K562 (cell line): ENCODE results near the gene RBM45. TPM values are rescaled to one million over a fixed set of nuclear protein-coding genes. Genes with fewer than 3 reads are reported as not detected.

ENCODE experiments used
- ATF2 ChIP-seq: sonication (generic); formaldehyde crosslinking; IDR thresholded peaks from 2 replicates; pipeline ENCODE4 v1.8.1; 2022; ENCODE audit warnings: missing genetic modification reagents
- CHD2 ChIP-seq: IDR thresholded peaks from 2 replicates; pipeline ENCODE4 v1.6.1; 2011; ENCODE audit warnings: low read depth, low read length
- CREB1 ChIP-seq, 2 experiments: sonication (generic) in 1 of 2; formaldehyde crosslinking in 1 of 2; IDR thresholded peaks; 2 replicates each; pipeline versions ENCODE4 v1.6.1 to v1.8.0; 2012 to 2022; ENCODE audit warnings: inconsistent platforms in 1 of 2, mild to moderate bottlenecking in 1 of 2, missing genetic modification reagents in 1 of 2, moderate library complexity in 1 of 2
- DIDO1 ChIP-seq: fragments of 450-650 bp; IDR thresholded peaks from 2 replicates; pipeline ENCODE4 v1.6.1; 2016; ENCODE audit warnings: low read depth, missing biosample characterization, missing genetic modification characterization
- EP300 ChIP-seq: IDR thresholded peaks from 2 replicates; pipeline ENCODE4 v1.6.1; 2012; ENCODE audit warnings: low read length, improper control_type of control experiment
- HMG20B ChIP-seq: fragments of 250-450 bp; sonication (Bioruptor Pico); IDR thresholded peaks from 2 replicates; pipeline ENCODE4 v1.5.0; 2021; ENCODE audit warnings: mild to moderate bottlenecking
- MEIS2 ChIP-seq: fragments of 450-650 bp; IDR thresholded peaks from 2 replicates; pipeline ENCODE4 v1.6.1; 2014; ENCODE audit warnings: mild to moderate bottlenecking; ENCODE audit not compliant: partially characterized antibody
- NCOR1 ChIP-seq: fragments of 450-650 bp; IDR thresholded peaks from 2 replicates; pipeline ENCODE4 v1.6.1; 2016; ENCODE audit warnings: mild to moderate bottlenecking, moderate library complexity
- NFE2 ChIP-seq: IDR thresholded peaks from 2 replicates; pipeline ENCODE4 v1.6.1; 2014; ENCODE audit warnings: antibody characterized with exemption, low read depth
- POLR2H ChIP-seq: IDR thresholded peaks from 2 replicates; pipeline ENCODE4 v1.6.1; 2016; ENCODE audit warnings: missing genetic modification characterization, low read depth, mild to moderate bottlenecking, control low read depth, missing compliant biosample characterization, moderate library complexity
- PRPF4 ChIP-seq: fragments of 200-400 bp; formaldehyde crosslinking; IDR thresholded peaks from one replicate; pipeline ENCODE4 v1.6.1; 2017; ENCODE audit warnings: low read length, low read depth, mild to moderate bottlenecking; ENCODE audit not compliant: insufficient read depth, poor library complexity, severe bottlenecking
- SIRT6 ChIP-seq: IDR thresholded peaks from one replicate; pipeline ENCODE4 v1.6.1; 2012; ENCODE audit warnings: low read depth, mild to moderate bottlenecking, control low read depth, inconsistent platforms, low read length, moderate library complexity
- SMAD2 ChIP-seq: fragments of 150-350 bp; IDR thresholded peaks from 2 replicates; pipeline ENCODE4 v1.6.1; 2014; ENCODE audit warnings: low read depth, mild to moderate bottlenecking, low read length
- SREBF2 ChIP-seq: sonication (generic); formaldehyde crosslinking; IDR thresholded peaks from 2 replicates; pipeline ENCODE4 v1.4.0; 2020; ENCODE audit warnings: mild to moderate bottlenecking, missing genetic modification reagents
- TBL1XR1 ChIP-seq, 2 experiments: IDR thresholded peaks; 2 replicates each; pipeline ENCODE4 v1.6.1; 2012; ENCODE audit warnings: improper control_type of control experiment in 2 of 2, low read length in 2 of 2, mild to moderate bottlenecking in 1 of 2
- XRCC3 ChIP-seq: fragments of 450-650 bp; IDR thresholded peaks from 2 replicates; pipeline ENCODE4 v1.6.1; 2017; ENCODE audit warnings: mild to moderate bottlenecking, moderate library complexity
- ZKSCAN8 ChIP-seq: fragments of 200-800 bp; sonication (Bioruptor generic); IDR thresholded peaks from 2 replicates; pipeline ENCODE4 v1.6.1; 2016; ENCODE audit warnings: missing genetic modification characterization, missing compliant biosample characterization
- ZNF217 ChIP-seq: sonication (generic); formaldehyde crosslinking; IDR thresholded peaks from 2 replicates; pipeline ENCODE4 v1.8.0; 2022; ENCODE audit warnings: mild to moderate bottlenecking, missing genetic modification reagents
- ZNF57 ChIP-seq: fragments of 450-650 bp; formaldehyde crosslinking; IDR thresholded peaks from 2 replicates; pipeline ENCODE4 v1.4.0; 2020; ENCODE audit warnings: mild to moderate bottlenecking, moderate library complexity
- ZNF589 ChIP-seq: fragments of 200-800 bp; sonication (Bioruptor generic); IDR thresholded peaks from 2 replicates; pipeline ENCODE4 v1.6.1; 2016; ENCODE audit warnings: low read depth, missing genetic modification characterization, missing compliant biosample characterization
- ZNF696 ChIP-seq: fragments of 250-450 bp; sonication (Bioruptor Pico); conservative IDR thresholded peaks from 2 replicates; pipeline ENCODE4 v1.4.0; 2020; ENCODE audit warnings: mild to moderate bottlenecking, moderate library complexity
- polyA plus RNA-seq, 8 experiments: library from polyadenylated mRNA; depleted of rRNA in 4 of 8; stranded (reverse) in 5 of 8; unstranded in 3 of 8; fragments of >200 nt; fragmentation: Nextera tagmentation in 2 of 8; fragmentation: Illumina TruSeq in 1 of 8; extraction: Ambion mirVana in 2 of 8; extraction: Trizol in 1 of 8; gene quantifications; 2 replicates each; pipeline versions ENCODE4 v1.2.1 to v1.2.3, GENCODE V29; 2011 to 2014; ENCODE audit warnings: inconsistent platforms in 1 of 8, missing spikeins in 1 of 8
- total RNA-seq, 7 experiments: library from RNA; depleted of rRNA in 6 of 7; stranded (reverse); fragments of >200 nt in 6 of 7; fragmentation: Illumina TruSeq in 2 of 7; extraction: Trizol in 2 of 7; gene quantifications; 2 replicates each; pipeline versions ENCODE4 v1.2.1 to v1.2.3, GENCODE V29; 2011 to 2021; ENCODE audit warnings: low replicate concordance in 1 of 7
- TF ChIP-seq, protein P1 (sequence below): fragments of 250-450 bp; sonication (Bioruptor Pico); IDR thresholded peaks from 2 replicates; pipeline ENCODE4 v1.5.0; 2022; ENCODE audit warnings: mild to moderate bottlenecking
- TF ChIP-seq, protein P2 (sequence below): IDR thresholded peaks from 2 replicates; pipeline ENCODE4 v1.6.1; 2011; ENCODE audit warnings: borderline replicate concordance, low read depth, mild to moderate bottlenecking, moderate library complexity, low read length; ENCODE audit not compliant: insufficient read depth, poor library complexity, severe bottlenecking

The RBM45 gene
- total and polyA plus RNA-seq, 9 of the 15 experiments (the other 6 are each of a cell fraction or from before 2014, with no cell fraction given): 6.7 to 22.0 (median 15.0) TPM

- TF ChIP-seq POLR2H (tag) (no peak), HMG20B (CRISPR knock-in tag) (no peak), ZKSCAN8 (no peak), MEIS2 (peak; percentile 34), CREB1 (IDR thresholded peaks at IDR 0.05) (peak; percentile 68), CREB1 (CRISPR knock-in tag; IDR thresholded peaks at IDR 0.05) (peak; percentile 61), ATF2 (CRISPR knock-in tag) (no peak), SIRT6 (no peak), SREBF2 (CRISPR knock-in tag) (no peak), PRPF4 (no peak), DIDO1 (tag) (peak; percentile 86), ZNF589 (CRISPR knock-in tag) (no peak), ZNF57 (CRISPR knock-in tag) (no peak), XRCC3 (no peak), NFE2 (peak; percentile 33), TBL1XR1 (IDR thresholded peaks at IDR 0.05; ENCODE audit: low read length in 2 of 2) (peak in 1 of 2 experiments; percentile 59; a peak in 1 of 4 replicates), ZNF696 (CRISPR knock-in tag) (no peak), ZNF217 (CRISPR knock-in tag) (no peak), EP300 (peak; percentile 61), SMAD2 (no peak), NCOR1 (peak; percentile 42; the same call in 1 of the 2 replicates), CHD2 (no peak)
- TF ChIP-seq, protein P1, sequence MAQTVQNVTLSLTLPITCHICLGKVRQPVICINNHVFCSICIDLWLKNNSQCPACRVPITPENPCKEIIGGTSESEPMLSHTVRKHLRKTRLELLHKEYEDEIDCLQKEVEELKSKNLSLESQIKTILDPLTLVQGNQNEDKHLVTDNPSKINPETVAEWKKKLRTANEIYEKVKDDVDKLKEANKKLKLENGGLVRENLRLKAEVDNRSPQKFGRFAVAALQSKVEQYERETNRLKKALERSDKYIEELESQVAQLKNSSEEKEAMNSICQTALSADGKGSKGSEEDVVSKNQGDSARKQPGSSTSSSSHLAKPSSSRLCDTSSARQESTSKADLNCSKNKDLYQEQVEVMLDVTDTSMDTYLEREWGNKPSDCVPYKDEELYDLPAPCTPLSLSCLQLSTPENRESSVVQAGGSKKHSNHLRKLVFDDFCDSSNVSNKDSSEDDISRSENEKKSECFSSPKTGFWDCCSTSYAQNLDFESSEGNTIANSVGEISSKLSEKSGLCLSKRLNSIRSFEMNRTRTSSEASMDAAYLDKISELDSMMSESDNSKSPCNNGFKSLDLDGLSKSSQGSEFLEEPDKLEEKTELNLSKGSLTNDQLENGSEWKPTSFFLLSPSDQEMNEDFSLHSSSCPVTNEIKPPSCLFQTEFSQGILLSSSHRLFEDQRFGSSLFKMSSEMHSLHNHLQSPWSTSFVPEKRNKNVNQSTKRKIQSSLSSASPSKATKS (CRISPR knock-in tag): no peak
- TF ChIP-seq, protein P2, sequence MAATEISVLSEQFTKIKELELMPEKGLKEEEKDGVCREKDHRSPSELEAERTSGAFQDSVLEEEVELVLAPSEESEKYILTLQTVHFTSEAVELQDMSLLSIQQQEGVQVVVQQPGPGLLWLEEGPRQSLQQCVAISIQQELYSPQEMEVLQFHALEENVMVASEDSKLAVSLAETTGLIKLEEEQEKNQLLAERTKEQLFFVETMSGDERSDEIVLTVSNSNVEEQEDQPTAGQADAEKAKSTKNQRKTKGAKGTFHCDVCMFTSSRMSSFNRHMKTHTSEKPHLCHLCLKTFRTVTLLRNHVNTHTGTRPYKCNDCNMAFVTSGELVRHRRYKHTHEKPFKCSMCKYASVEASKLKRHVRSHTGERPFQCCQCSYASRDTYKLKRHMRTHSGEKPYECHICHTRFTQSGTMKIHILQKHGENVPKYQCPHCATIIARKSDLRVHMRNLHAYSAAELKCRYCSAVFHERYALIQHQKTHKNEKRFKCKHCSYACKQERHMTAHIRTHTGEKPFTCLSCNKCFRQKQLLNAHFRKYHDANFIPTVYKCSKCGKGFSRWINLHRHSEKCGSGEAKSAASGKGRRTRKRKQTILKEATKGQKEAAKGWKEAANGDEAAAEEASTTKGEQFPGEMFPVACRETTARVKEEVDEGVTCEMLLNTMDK: peak; percentile 94
Observed at GRCh38 chr2:178112202-178113152, at the start of gene RBM45 (continued).
